ENCODE data around the gene ZNF784.

ZNF784 gene

DNA sequence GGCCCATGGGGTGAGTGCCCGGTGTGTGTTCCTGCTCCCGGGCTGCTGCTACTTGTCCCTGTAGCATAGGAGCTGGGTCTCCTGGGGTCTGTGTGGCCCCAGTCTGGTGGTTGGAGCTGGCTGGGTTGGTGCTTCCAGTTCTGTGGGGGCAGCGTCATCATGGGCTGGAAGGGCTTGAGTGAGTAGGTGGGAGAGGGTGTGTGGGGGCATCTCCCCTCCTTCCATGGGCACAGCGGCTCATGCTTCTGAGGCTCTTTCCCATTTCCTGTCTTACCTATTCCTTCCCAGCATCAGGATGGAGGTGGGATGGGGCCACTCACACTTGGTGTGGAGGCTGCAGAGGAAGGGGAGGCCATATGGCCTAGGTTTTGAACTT, 42.6 kb upstream of the ZNF784 start:
- Histone ChIP-seq H3K4me1 (ENCODE audit: control insufficient read depth, insufficient read depth, low read length) (no peaks in the 10 kb centered on the region), H3K9me3 (ENCODE audit: control insufficient read depth, insufficient read depth, low read length) (no peaks in the 10 kb centered on the region), H3K9ac (ENCODE audit: low read depth, low read length) (no peak overlapping the region), H3K4me3 (ENCODE audit: low read depth, low read length) (no peak overlapping the region), H3K27me3 (ENCODE audit: control insufficient read depth, insufficient read depth, low read length) (no peaks in the 10 kb centered on the region), H3K36me3 (ENCODE audit: control insufficient read depth, insufficient read depth, low read length) (peaks cover 76% of the 10 kb centered on the region)

DNA sequence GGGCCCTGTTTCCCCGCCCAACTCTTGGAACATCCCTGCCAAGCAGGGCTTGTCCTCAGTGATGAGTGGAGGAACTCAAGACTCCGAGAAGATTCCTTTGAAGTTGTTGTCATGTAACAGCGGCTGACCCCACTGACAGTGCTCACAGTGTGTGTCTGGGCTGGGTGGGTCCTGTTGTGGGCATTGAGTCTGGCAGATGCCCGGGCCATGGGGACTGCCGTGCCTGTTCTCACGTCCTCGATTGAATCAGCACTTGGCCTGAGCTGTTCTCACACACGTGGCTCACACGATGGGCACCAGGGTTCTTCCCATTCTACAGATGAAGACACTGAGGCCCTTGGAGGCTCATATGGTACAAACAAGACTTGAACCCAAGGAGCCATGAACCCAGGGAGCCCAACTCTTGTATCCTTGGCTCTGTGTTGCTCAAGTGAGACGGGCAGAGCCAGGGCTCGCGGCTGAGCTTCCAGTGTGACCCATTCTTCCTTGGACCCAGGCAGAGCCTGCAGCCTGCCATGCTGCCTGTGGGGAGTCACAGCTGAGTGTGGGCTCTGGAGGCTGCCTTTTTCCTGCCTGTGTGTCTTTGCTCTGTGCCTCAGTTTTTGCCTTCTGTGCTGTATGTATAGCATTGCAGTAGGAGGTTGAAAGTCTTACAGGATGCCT, 42.1 kb upstream of the ZNF784 start:
- no peaks in the 10 kb centered on the region for H3K9me3 ChIP-seq (ENCODE audit: control insufficient read depth, insufficient read depth, low read length)
- peaks cover 82% of the 10 kb centered on the region for H3K36me3 ChIP-seq (ENCODE audit: control insufficient read depth, insufficient read depth, low read length)
- no peaks in the 10 kb centered on the region for H3K4me1 ChIP-seq (ENCODE audit: control insufficient read depth, insufficient read depth, low read length)
- no peak overlapping the region for H3K4me3 ChIP-seq (ENCODE audit: low read depth, low read length)
- no peaks in the 10 kb centered on the region for H3K27me3 ChIP-seq (ENCODE audit: control insufficient read depth, insufficient read depth, low read length)
- H3K9ac ChIP-seq (ENCODE audit: low read depth, low read length), result no peak overlapping the region

DNA sequence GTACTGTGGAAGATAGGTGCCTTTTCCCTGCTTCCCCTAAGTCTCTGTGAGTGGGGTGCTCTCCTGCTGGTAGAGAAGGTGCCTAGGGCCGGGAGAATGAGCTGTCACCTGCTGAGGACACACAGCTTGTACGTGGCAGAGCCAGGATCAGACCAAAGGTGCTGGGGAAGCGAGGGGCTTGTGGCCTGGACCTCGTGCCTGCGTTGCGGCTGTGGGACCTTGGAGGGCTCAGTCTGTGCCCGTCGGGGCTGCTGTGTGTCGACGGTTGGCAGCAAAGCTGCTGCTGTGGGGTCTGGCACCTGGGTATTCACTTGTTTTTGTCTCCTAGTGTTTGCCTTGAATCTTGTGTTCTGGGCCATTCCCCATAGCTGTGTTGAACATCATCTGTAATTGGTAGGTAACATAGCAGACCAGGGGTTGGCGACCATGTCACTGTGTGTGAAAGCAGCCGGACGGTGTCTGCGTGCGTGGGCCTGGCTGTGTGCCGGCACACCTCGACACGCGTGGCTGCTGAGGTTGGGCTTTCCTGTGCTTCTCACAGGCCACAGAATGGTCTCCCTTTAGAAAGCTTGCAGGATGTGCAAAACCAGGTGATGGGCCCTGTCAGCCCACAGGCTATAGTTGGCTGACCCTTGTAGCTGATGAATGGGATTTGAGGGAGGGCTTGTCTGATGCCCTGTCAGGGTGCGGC, 39.6 kb upstream of the ZNF784 start:
- Histone ChIP-seq H3K9me3 (ENCODE audit: control insufficient read depth, insufficient read depth, low read length) (no peaks in the 10 kb centered on the region), H3K36me3 (ENCODE audit: control insufficient read depth, insufficient read depth, low read length) (peaks cover 79% of the 10 kb centered on the region), H3K4me1 (ENCODE audit: control insufficient read depth, insufficient read depth, low read length) (no peaks in the 10 kb centered on the region), H3K4me3 (ENCODE audit: low read depth, low read length) (no peak overlapping the region), H3K27me3 (ENCODE audit: control insufficient read depth, insufficient read depth, low read length) (no peaks in the 10 kb centered on the region), H3K9ac (ENCODE audit: low read depth, low read length) (no peak overlapping the region)

DNA sequence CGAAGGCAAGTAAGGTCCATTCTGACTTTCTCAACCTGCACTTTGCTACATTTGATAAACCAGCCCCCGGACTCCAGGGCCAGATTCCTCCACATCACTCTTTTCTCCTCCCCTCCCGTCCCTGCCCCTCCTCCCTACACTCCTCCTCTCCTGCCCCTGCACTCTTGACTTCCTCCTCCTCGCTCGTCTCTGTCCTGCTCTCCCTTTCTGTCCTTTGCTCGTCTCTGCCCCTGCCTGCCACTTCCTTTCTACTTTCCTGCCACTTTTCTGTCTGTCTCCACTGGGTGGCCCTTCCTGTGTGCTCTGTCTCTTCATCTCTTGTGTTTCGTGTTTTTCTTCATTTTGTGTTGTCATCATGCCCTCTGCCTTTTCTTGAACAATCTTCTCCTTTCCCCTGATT, 37.5 kb upstream of the ZNF784 start:
- H3K9me3 ChIP-seq (ENCODE audit: control insufficient read depth, insufficient read depth, low read length), result no peaks in the 10 kb centered on the region
- H3K27me3 ChIP-seq (ENCODE audit: control insufficient read depth, insufficient read depth, low read length), result no peaks in the 10 kb centered on the region
- peaks cover 69% of the 10 kb centered on the region for H3K36me3 ChIP-seq (ENCODE audit: control insufficient read depth, insufficient read depth, low read length)
- H3K4me3 ChIP-seq (ENCODE audit: low read depth, low read length), result no peak overlapping the region
- no peak overlapping the region for H3K9ac ChIP-seq (ENCODE audit: low read depth, low read length)
- H3K4me1 ChIP-seq (ENCODE audit: control insufficient read depth, insufficient read depth, low read length), result peaks cover 9% of the 10 kb centered on the region

DNA sequence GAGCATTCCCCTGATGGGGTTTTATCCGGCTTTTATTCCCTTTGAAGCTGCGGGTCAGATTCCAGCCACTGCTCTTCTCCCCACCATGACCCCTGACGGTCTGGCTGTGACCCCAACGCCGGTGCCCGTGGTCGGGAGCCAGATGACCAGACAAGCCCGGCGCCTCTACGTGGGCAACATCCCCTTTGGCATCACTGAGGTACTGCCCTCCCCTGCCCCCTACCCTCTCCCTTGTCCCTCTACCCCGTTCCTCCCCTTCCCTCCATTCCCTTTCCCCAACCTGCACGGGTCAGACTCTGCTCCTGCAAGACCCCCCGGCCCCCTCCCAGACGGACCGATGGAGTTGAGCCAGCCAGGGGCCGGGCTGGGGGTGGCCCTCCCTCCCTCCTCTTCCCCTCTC, 36.6 kb upstream of the ZNF784 start:
- no peak overlapping the region for H3K4me3 ChIP-seq (ENCODE audit: low read depth, low read length)
- no peaks in the 10 kb centered on the region for H3K9me3 ChIP-seq (ENCODE audit: control insufficient read depth, insufficient read depth, low read length)
- H3K9ac ChIP-seq (ENCODE audit: low read depth, low read length), result no peak overlapping the region
- no peaks in the 10 kb centered on the region for H3K27me3 ChIP-seq (ENCODE audit: control insufficient read depth, insufficient read depth, low read length)
- peaks cover 60% of the 10 kb centered on the region for H3K36me3 ChIP-seq (ENCODE audit: control insufficient read depth, insufficient read depth, low read length)
- peaks cover 9% of the 10 kb centered on the region for H3K4me1 ChIP-seq (ENCODE audit: control insufficient read depth, insufficient read depth, low read length)

DNA sequence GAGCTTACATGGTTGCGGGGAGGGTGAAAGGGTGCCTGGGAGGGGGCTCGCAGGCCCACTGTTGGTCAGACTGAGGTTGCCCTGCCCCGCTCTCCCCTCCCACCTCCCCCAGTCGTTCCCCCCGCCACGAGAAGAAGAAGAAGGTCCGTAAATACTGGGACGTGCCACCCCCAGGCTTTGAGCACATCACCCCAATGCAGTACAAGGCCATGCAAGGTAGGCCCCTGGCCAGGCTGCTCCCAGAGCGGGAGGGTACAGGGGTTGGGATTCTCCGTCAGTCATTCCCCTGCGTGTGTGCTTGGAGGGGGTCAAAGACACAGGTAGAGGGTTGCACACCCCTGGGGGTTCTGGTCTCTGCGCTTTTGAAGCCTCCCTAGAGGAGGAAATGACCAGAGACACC, 36.0 kb upstream of the ZNF784 start:
- Histone ChIP-seq H3K27me3 (ENCODE audit: control insufficient read depth, insufficient read depth, low read length) (no peaks in the 10 kb centered on the region), H3K9me3 (ENCODE audit: control insufficient read depth, insufficient read depth, low read length) (no peaks in the 10 kb centered on the region), H3K4me1 (ENCODE audit: control insufficient read depth, insufficient read depth, low read length) (peaks cover 9% of the 10 kb centered on the region), H3K36me3 (ENCODE audit: control insufficient read depth, insufficient read depth, low read length) (peaks cover 57% of the 10 kb centered on the region), H3K4me3 (ENCODE audit: low read depth, low read length) (no peak overlapping the region), H3K9ac (ENCODE audit: low read depth, low read length) (no peak overlapping the region)

DNA sequence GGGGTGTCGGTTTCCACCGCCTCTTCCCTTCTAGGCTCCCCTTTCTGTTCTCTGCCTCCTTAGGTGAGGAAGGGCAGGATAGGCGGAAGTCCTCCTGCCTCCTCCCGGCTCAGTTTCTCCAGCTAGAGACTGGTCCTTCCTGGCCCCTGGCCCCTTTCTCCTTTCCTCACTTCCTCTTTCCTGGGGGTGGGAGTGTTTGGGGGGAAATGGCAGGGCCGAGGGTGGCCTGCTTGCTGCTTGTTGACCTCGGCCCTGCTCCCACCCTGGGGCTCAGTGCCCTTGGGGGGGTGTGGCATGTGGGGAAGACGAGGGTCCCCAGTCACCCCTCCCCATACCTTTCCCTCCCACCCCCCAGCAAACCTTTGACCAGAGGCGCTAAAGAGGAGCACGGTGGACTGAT, 35.5 kb upstream of the ZNF784 start:
- H3K36me3 ChIP-seq (ENCODE audit: control insufficient read depth, insufficient read depth, low read length), result peaks cover 54% of the 10 kb centered on the region
- no peak overlapping the region for H3K9ac ChIP-seq (ENCODE audit: low read depth, low read length)

DNA sequence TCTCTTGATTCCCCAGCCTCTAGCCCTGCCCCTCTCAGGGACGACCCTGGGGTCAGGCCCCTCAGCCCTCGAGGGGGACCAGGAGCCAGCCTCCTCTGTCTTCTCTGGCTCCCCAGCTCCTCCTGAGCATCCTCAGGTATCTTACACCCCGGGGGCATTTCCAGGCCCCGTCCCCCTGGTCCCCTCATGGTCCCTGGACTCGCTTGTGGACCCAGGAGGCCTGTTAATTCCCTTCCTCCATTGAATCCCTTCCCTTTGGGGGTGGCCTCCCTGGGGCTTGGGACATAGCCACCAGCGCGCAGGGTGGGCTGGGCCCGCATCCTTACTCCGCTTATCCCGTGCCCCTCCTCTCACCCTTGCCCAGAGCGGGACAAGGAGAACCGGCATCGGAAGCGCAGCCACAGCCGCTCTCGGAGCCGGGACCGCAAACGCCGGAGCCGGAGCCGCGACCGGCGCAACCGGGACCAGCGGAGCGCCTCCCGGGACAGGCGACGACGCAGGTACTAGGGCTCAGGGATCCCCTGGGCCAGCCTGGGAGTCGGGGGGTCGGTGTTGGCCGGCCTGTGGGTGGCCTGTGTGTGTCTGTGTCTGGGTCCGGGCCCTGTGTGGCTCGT, 34.6 kb upstream of the ZNF784 start:
- Histone ChIP-seq H3K36me3 (ENCODE audit: control insufficient read depth, insufficient read depth, low read length) (peaks cover 47% of the 10 kb centered on the region), H3K9me3 (ENCODE audit: control insufficient read depth, insufficient read depth, low read length) (no peaks in the 10 kb centered on the region), H3K27me3 (ENCODE audit: control insufficient read depth, insufficient read depth, low read length) (no peaks in the 10 kb centered on the region), H3K4me1 (ENCODE audit: control insufficient read depth, insufficient read depth, low read length) (peaks cover 9% of the 10 kb centered on the region), H3K4me3 (ENCODE audit: low read depth, low read length) (no peak overlapping the region), H3K9ac (ENCODE audit: low read depth, low read length) (no peak overlapping the region)

More for the DNA sequence above, 35.5 kb upstream of the ZNF784 start:
- Histone ChIP-seq H3K27me3 (ENCODE audit: control insufficient read depth, insufficient read depth, low read length) (no peaks in the 10 kb centered on the region), H3K4me1 (ENCODE audit: control insufficient read depth, insufficient read depth, low read length) (peaks cover 9% of the 10 kb centered on the region), H3K4me3 (ENCODE audit: low read depth, low read length) (no peak overlapping the region), H3K9me3 (ENCODE audit: control insufficient read depth, insufficient read depth, low read length) (no peaks in the 10 kb centered on the region)

DNA sequence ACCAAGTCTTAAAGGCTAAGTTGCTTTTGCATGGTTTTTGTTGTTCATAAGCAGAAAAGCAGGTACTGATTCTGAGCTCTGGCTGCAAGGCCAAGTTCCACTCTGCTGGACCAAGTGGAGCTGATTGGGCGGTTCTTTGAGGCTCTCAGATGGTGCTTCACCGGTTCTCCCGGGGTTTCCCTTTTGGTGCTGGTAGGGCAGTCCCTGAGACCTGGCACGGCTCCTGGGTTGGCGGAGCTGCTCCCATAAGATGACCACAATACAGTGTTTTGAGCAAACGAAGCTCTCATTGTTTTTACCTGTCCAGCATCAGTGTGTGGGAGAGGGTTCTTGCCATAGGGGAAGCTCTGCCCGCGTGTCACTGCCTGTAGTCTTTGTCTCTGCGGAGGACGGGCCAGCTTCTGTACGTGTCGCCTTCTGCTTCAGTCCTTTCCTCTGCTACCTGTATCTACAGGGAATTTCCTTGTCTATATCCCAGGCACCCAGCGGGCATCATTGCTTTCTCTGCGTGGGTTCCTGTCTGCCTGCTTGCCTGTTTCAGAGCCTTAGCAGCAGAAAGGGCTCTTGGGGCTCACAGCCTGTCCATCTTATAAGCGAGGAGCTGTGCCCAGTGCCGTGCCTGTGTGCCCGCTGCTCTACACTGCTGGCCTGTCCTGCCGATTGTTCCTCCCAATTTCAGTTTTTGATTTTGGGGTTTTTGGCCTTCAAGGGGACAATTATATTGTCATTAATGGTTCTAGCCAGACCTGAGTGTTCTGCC, 32.8 kb upstream of the ZNF784 start:
- peaks cover 9% of the 10 kb centered on the region for H3K4me1 ChIP-seq (ENCODE audit: control insufficient read depth, insufficient read depth, low read length)

DNA sequence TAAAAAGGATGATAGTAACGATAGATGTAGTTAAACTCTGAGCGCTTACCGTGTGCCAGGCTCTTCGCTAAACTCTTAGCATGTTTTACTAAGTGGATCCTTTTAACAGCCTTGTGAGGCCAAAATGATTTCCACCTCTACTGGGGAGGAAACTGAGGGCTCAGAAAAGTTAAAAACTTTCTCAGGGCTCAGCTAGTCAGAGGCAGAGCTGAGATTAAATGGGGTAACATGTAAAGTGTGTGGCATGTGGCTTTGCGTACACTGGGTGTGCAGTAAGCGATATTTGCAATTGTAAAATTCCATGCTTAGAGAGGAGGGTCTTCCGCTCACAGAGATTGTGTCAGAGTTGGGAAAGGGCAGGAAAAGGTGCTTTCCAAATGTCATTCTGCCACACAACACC, 32.2 kb upstream of the ZNF784 start:
- Histone ChIP-seq H3K4me1 (ENCODE audit: control insufficient read depth, insufficient read depth, low read length) (peaks cover 9% of the 10 kb centered on the region), H3K9me3 (ENCODE audit: control insufficient read depth, insufficient read depth, low read length) (no peaks in the 10 kb centered on the region), H3K36me3 (ENCODE audit: control insufficient read depth, insufficient read depth, low read length) (peaks cover 25% of the 10 kb centered on the region), H3K9ac (ENCODE audit: low read depth, low read length) (peak overlapping the region; percentile 98), H3K27me3 (ENCODE audit: control insufficient read depth, insufficient read depth, low read length) (no peaks in the 10 kb centered on the region), H3K4me3 (ENCODE audit: low read depth, low read length) (peak overlapping the region; percentile 96)

More for the DNA sequence above, 32.8 kb upstream of the ZNF784 start:
- Histone ChIP-seq H3K9ac (ENCODE audit: low read depth, low read length) (peak overlapping the region; percentile 98), H3K27me3 (ENCODE audit: control insufficient read depth, insufficient read depth, low read length) (no peaks in the 10 kb centered on the region), H3K4me3 (ENCODE audit: low read depth, low read length) (peak overlapping the region; percentile 96), H3K9me3 (ENCODE audit: control insufficient read depth, insufficient read depth, low read length) (no peaks in the 10 kb centered on the region), H3K36me3 (ENCODE audit: control insufficient read depth, insufficient read depth, low read length) (peaks cover 30% of the 10 kb centered on the region)

DNA sequence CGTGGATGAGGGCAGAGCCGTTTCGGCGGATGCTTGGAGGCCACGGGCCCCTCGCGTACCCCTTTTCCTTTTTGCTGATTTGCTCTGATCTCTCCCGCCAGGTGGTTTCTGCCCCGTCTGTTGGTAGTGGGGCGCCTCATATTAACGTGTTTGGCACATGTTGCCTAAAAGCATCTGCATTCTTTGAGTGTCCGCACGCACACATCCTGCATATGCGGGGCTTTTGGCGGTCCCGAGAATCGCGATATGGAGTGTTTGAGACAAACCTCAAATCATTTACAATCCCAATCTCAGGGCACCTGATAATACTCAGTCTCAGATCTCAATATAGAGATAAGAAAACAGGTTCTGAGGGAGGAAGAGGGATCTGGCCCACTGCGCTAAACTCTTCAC, 31.3 kb upstream of the ZNF784 start:
- H3K4me1 ChIP-seq (ENCODE audit: control insufficient read depth, insufficient read depth, low read length), result peaks cover 9% of the 10 kb centered on the region
- peaks cover 19% of the 10 kb centered on the region for H3K36me3 ChIP-seq (ENCODE audit: control insufficient read depth, insufficient read depth, low read length)
- no peaks in the 10 kb centered on the region for H3K9me3 ChIP-seq (ENCODE audit: control insufficient read depth, insufficient read depth, low read length)
- no peaks in the 10 kb centered on the region for H3K27me3 ChIP-seq (ENCODE audit: control insufficient read depth, insufficient read depth, low read length)
- H3K9ac ChIP-seq (ENCODE audit: low read depth, low read length), result peak overlapping the region; percentile 98
- H3K4me3 ChIP-seq (ENCODE audit: low read depth, low read length), result peak overlapping the region; percentile 96

Measured in iPS-15b (cell line).